Suprapubic skin (tissue), 4 donors: ENCODE results near the gene EPHB4. TPM values are rescaled to one million over a fixed set of nuclear protein-coding genes. Genes with fewer than 3 reads are reported as not detected.

Source experiments
- DNase-seq, 2 donors: peaks; one replicate each; pipeline ENCODE4 v3.0.0-alpha.2; 2019; ENCODE audit warnings: low spot score in 2 of 2
- H3K27ac ChIP-seq: fragments of 200-600 bp; sonication (generic); one replicate; pipeline ENCODE4 v1.5.1; 2019
- H3K27me3 ChIP-seq: fragments of 200-600 bp; sonication (generic); one replicate; pipeline ENCODE4 v1.5.1; 2019
- H3K36me3 ChIP-seq: fragments of 200-600 bp; sonication (generic); one replicate; pipeline ENCODE4 v1.5.1; 2019
- H3K4me1 ChIP-seq: fragments of 200-600 bp; sonication (generic); one replicate; pipeline ENCODE4 v1.5.1; 2019
- H3K4me3 ChIP-seq: fragments of 200-600 bp; sonication (generic); one replicate; pipeline ENCODE4 v1.5.1; 2019; ENCODE audit warnings: mild to moderate bottlenecking
- H3K9me3 ChIP-seq: fragments of 200-600 bp; sonication (generic); one replicate; pipeline ENCODE4 v1.5.1; 2019
- CTCF ChIP-seq, 2 donors: fragments of 200-600 bp in 1 of 2; fragments of 450-650 bp in 1 of 2; sonication (generic) in 1 of 2; IDR thresholded peaks; one replicate each; pipeline ENCODE4 v1.5.1; 2016 to 2019; ENCODE audit warnings: antibody characterized with exemption in 2 of 2, mild to moderate bottlenecking in 1 of 2, moderate library complexity in 1 of 2
- EP300 ChIP-seq: sonication (generic); formaldehyde crosslinking; IDR thresholded peaks from one replicate; pipeline ENCODE4 v1.6.1; 2017; ENCODE audit warnings: antibody characterized with exemption
- POLR2A ChIP-seq, 2 donors: fragments of 450-650 bp; IDR thresholded peaks; one replicate each; pipeline ENCODE4 v1.6.1; 2017; ENCODE audit warnings: antibody characterized with exemption in 2 of 2, mild to moderate bottlenecking in 2 of 2, moderate library complexity in 2 of 2
- POLR2AphosphoS5 ChIP-seq, 3 donors: sonication (generic); formaldehyde crosslinking; IDR thresholded peaks; one replicate each; pipeline ENCODE4 v1.6.1; 2017; ENCODE audit warnings: antibody characterized with exemption in 3 of 3
- WGBS: methylation state at CpG from one replicate; pipeline ENCODE4 v1.1.5; 2018; 5-methylcytosine and 5-hydroxymethylcytosine counted together
- total RNA-seq, 4 donors: library from RNA; depleted of rRNA; stranded (reverse); fragments of >200 nt; gene quantifications; one replicate each; pipeline ENCODE4 v1.1.0, GENCODE V29; 2016

EPHB4 gene
- total RNA-seq, 4 donors from 2014 or later = 58.1 to 84.6 (median 81.6) TPM

GRCh38 chr7:100778061-100778621, 49.2 kb downstream of the EPHB4 start:
- Histone ChIP-seq H3K27me3 (peaks cover 19% of the 10 kb centered on the region), H3K27ac (no peak overlapping the region), H3K4me3 (no peak overlapping the region), H3K4me1 (no peaks in the 10 kb centered on the region), H3K9me3 (no peaks in the 10 kb centered on the region), H3K36me3 (no peaks in the 10 kb centered on the region)
- 92% methylated on average over 6 of the region's 6 CpGs for WGBS
- DNase-seq = no peak
- TF ChIP-seq POLR2AphosphoS5 (IDR thresholded peaks at IDR 0.05) (no peak), EP300 (no peak), CTCF (IDR thresholded peaks at IDR 0.05) (no peak), POLR2A (IDR thresholded peaks at IDR 0.05) (no peak)

GRCh38 chr7:100773491-100773890, 53.8 kb downstream of the EPHB4 start:
- TF ChIP-seq POLR2A (IDR thresholded peaks at IDR 0.05) (no peak), CTCF (IDR thresholded peaks at IDR 0.05) (no peak), POLR2AphosphoS5 (IDR thresholded peaks at IDR 0.05) (no peak), EP300 (no peak)
- WGBS = 94% methylated on average over 8 of the region's 9 CpGs
- H3K27me3 ChIP-seq = peaks cover 13% of the 10 kb centered on the region
- H3K4me1 ChIP-seq = no peaks in the 10 kb centered on the region
- H3K9me3 ChIP-seq = no peaks in the 10 kb centered on the region
- no peak overlapping the region for H3K27ac ChIP-seq
- no peak overlapping the region for H3K4me3 ChIP-seq
- no peak for DNase-seq
- no peaks in the 10 kb centered on the region for H3K36me3 ChIP-seq

- WGBS = 82% methylated on average over 7 of the region's 7 CpGs
Measured at GRCh38 chr7:100768784-100769183, 58.5 kb downstream of the EPHB4 start.

GRCh38 chr7:100765250-100765649, 62.1 kb downstream of the EPHB4 start:
- no peak for TF ChIP-seq POLR2AphosphoS5 (IDR thresholded peaks at IDR 0.05)
- no peak for TF ChIP-seq EP300
- TF ChIP-seq POLR2A (IDR thresholded peaks at IDR 0.05) = no peak
- no peak for TF ChIP-seq CTCF (IDR thresholded peaks at IDR 0.05)
- Histone ChIP-seq H3K27ac (peak overlapping the region; percentile 80), H3K9me3 (no peaks in the 10 kb centered on the region), H3K27me3 (no peaks in the 10 kb centered on the region), H3K4me1 (peaks cover 4% of the 10 kb centered on the region), H3K4me3 (no peak overlapping the region), H3K36me3 (no peaks in the 10 kb centered on the region)
- WGBS = 63% methylated on average over 16 of the region's 16 CpGs
- DNase-seq = no peak

More at GRCh38 chr7:100768784-100769183, 58.5 kb downstream of the EPHB4 start:
- Histone ChIP-seq H3K27ac (no peak overlapping the region), H3K4me3 (no peak overlapping the region), H3K4me1 (peaks cover 3% of the 10 kb centered on the region), H3K36me3 (no peaks in the 10 kb centered on the region), H3K27me3 (no peaks in the 10 kb centered on the region), H3K9me3 (no peaks in the 10 kb centered on the region)
- DNase-seq = no peak
- TF ChIP-seq POLR2AphosphoS5 (IDR thresholded peaks at IDR 0.05) = no peak
- no peak for TF ChIP-seq EP300
- TF ChIP-seq POLR2A (IDR thresholded peaks at IDR 0.05) = no peak
- TF ChIP-seq CTCF (IDR thresholded peaks at IDR 0.05) = no peak

- Histone ChIP-seq H3K4me3 (no peak overlapping the region), H3K9me3 (no peaks in the 10 kb centered on the region), H3K36me3 (no peaks in the 10 kb centered on the region), H3K27me3 (no peaks in the 10 kb centered on the region), H3K27ac (peak overlapping the region; percentile 80), H3K4me1 (peaks cover 4% of the 10 kb centered on the region)
- TF ChIP-seq CTCF (IDR thresholded peaks at IDR 0.05) = no peak
- TF ChIP-seq POLR2AphosphoS5 (IDR thresholded peaks at IDR 0.05) = no peak
- TF ChIP-seq EP300 = no peak
- no peak for TF ChIP-seq POLR2A (IDR thresholded peaks at IDR 0.05)
- DNase-seq = no peak
- 52% methylated on average over 7 of the region's 10 CpGs for WGBS
Measured at GRCh38 chr7:100764841-100765240, 62.5 kb downstream of the EPHB4 start.
